HG02642 (cell line): Measurements from ENCODE around the gene PF4V1.
"Not testable (repeated sequence)": the region's sequence is repeated elsewhere in the genome, so short reads cannot be mapped to it uniquely, and the experiment has no call there.

ENCODE experiments used
- ATAC-seq: cut with Tn5 transposase; IDR thresholded peaks from one replicate; pipeline ENCODE4 v1.9.1; 2021; ENCODE audit warnings: mild to moderate bottlenecking; ENCODE audit not compliant: unreplicated experiment, poor library complexity

The PF4V1 gene

DNA sequence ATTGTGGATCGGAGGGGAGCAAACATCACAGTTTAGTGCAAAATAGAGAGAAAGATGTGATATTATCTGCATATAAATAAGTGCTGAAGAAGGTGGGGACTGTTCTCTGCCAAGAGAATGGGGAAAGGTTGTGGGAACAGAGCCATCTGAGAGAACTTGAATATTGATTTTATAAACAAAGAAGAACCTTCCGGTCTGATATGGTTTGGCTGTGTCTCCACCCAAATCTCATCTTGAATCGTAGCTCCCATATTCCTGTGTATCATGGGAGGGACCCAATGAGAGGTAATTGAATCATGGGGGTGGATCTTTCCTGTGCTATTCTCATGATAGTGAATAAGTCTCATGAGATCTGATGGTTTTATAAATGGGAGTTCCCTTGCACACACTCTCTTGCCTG lies 46.2 kb downstream of the PF4V1 start:
- not testable (repeated sequence) for ATAC-seq

DNA sequence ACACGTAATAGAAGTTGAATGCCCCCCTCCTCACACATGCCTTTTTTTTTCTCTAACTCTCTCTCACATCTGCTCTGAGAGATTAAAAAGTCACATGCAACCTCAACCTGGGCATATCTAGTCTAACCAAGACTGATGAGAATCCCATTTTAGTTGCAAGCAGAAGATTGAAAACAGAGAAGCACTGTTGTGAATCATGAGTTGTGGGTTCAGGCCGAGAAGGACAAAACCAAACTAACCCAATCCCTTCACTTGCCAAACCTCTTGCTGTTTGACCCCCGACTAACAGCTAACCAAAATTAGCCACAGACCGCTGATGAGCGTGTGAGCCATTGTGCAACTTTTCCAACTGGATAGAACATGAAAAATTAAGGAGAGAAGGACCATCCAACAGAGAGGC lies 47.9 kb downstream of the PF4V1 start:
- no peak for ATAC-seq

DNA sequence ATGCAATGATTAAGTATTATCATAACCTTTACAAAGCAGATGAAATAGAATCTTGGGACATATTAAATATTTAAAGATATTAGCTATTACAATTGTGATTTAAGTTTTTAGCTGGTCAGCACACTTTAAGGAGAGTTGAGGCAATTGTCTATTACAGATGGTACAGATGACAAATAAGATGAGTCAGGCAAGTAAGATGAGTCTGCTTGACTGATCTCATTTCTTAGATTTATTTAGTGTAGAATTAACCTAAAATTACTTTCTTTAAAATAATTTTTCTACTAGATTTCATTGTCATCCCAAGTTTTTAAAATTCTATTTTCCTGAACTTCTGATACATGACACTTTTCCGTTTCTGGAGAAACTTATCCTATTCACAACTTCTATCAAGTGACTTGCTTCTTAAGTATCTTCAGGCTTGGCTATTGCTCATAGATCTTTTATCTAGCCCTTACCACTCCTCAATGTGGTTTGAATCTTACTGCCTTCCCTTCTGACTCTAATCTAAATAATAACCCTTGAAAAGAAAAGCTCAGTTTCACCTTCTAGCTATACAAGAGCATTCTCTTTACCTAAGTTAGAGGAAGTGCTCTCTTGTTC lies 49.0 kb downstream of the PF4V1 start:
- ATAC-seq = no peak

- ATAC-seq = no peak
Observed at GRCh38 chr4:73902817-73903547, 49.9 kb downstream of the PF4V1 start.
